Measurements from ENCODE around the gene TTC31.

The TTC31 gene

DNA sequence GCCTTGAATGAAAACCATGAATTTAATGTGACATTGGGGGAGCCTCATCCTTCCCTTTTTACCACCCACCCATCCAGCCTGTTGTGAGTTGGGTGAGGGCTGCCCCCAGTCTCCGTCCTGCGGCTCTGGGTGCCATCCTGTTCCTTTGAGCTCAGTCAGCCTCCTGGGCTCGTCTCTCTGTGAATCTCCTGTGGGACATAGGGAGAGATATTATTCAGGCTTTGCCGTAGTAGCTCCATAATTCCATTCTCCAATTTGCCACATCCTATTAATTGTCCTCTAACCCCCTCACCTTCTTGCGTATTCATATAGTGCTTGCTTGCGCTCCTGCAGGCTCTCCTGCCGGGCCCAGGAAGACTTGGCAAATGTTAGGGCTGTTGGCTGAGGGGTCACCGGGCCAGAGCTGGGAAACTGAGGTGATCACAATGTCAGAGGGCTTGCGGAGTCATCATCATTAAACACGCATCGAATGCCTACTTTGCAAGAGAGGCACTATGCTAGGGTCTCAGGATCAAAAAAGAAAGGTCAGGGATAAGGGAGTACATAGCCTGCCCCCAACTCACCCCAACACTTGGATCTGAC is 43.9 kb downstream of the TTC31 start:
- DNase-seq (ENCODE audit: low read depth) = no peak

DNA sequence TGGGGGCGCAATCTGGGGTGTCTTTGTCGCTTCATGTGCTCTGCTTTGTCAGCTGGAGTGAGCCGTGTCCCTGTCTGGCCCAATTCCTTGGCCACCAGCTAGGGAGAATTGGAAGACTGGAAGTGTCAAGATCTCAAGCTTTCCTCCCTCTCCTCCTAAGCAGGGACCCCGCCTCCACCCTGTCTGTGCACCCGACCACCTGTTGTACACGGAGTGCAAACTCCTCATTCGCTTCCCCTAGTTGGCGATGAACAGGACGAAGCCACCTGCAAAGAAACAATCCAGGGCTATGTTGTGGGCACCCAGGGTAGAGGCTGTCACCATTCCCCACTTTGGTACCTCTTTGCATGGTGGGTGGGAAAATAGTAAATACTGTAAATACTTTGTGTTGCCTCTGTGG is 44.9 kb downstream of the TTC31 start:
- DNase-seq (ENCODE audit: low read depth) = no peak

DNA sequence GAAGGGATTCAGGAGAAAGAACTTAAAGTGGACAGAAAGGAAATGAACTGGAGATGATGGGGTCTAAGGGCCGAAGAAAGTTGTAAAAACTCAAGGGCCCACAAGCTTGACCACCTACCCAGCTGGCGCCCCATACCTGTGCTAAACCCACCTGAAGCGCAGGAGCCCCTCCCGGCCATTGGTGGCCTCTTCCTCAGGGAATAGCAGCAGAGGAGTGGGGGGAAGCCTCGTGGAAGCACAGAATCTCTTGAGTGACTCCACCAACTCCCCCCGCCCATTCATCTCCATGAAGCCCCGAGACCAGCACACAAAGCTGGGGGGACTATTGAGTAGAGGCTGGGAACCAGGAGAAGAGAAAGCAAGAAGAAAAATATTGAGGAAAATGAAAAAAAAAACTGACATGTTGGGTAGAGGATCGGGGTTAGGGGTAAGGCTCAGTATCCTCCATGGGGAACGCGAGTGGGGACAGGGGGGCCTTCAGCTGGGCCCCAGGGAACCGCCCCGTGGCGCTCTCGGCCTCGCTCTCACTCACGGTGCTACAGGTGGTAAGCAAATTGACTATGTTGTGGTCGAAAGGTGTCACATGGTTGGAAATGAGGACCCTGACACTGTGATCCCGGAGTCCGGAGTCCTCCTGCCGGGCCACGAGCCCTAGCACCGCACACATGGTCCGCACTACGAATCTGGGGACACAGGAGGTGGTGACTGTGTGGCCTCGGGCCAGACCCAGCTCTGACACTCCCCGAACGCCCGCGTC is 45.9 kb downstream of the TTC31 start:
- no peak for DNase-seq (ENCODE audit: low read depth)

DNA sequence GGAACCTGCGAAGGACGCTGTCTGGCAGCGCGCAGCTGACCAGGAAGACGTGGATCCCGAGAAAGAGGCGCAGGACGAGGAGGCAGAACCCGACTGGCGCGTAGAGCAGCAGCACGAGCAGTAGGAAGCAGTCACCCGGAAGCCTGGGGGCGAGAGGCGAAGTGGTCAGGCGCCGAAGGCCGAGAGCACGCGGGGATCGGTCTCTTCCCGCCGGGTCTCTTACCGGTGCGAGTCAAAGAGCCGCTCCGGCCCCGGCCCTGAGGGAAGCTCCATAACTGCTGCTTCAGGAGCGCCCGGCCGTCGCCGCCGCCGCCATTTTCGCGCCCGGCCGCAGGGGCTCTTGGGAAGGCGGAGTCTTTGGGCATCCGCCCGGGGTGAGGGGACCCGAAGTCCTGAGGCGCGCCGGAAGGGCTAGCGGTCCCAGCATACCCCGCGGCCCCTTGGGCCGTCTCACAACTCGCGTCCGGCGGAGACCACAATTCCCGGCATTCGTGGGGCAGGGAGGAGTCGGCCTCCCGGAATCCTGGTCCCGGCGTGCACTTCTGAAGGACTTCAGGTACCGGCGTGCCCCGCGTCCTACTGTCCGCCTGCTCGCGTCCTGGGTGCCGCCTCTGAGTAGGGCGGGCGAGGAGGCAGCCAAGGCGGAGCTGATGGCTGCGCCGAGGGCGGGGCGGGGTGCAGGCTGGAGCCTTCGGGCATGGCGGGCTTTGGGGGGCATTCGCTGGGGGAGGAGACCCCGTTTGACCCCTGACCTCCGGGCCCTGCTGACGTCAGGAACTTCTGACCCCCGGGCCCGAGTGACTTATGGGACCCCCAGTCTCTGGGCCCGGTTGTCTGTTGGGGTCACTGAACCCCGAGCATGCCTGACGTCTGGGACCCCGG is 46.7 kb downstream of the TTC31 start, which contains the start of the genes AUP1 and HTRA2:
TSS of gene AUP1 (minus strand) at position 350 of the 882 bp plus-strand sequence. CDS start at position 273, 77 bp downstream.
TSS of gene HTRA2 (plus strand) at position 577 of the 882 bp plus-strand sequence. CDS start at position 651, 74 bp downstream.
- DNase-seq (ENCODE audit: low read depth) = peak; percentile 99

DNA sequence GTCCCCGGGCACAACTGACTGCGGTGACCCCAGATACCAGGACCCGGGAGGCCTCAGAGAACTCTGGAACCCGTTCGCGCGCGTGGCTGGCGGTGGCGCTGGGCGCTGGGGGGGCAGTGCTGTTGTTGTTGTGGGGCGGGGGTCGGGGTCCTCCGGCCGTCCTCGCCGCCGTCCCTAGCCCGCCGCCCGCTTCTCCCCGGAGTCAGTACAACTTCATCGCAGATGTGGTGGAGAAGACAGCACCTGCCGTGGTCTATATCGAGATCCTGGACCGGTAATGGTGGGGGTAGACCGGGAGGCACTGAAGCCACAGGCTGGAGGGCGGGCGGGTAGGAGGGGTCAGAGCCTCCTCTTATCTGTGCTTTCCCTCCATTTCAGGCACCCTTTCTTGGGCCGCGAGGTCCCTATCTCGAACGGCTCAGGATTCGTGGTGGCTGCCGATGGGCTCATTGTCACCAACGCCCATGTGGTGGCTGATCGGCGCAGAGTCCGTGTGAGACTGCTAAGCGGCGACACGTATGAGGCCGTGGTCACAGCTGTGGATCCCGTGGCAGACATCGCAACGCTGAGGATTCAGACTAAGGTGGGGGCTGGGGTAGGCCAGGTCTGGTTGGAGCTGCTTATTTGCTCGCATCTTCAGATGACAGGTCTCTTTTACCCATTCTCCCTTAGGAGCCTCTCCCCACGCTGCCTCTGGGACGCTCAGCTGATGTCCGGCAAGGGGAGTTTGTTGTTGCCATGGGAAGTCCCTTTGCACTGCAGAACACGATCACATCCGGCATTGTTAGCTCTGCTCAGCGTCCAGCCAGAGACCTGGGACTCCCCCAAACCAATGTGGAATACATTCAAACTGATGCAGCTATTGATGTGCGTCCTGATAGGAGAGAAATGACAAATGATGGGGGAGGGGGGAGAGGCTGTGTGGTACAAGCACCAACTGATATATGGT is 47.6 kb downstream of the TTC31 start:
- DNase-seq (ENCODE audit: low read depth) = no peak

DNA sequence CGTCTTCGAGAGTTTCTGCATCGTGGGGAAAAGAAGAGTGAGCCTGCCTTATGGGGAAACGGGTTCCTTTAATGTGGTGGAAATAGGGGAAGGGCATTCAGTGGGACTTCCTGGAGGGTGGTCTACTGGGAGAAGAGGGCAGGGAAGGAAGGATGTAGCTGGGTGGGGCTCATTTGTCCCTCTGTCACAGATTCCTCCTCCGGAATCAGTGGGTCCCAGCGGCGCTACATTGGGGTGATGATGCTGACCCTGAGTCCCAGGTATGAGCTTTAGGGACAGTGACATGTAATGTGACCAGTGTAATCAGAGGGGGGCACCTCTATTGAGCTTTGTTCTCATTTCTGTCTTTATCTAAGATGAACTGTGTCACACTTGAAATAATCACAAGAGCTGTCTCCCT is 48.8 kb downstream of the TTC31 start:
- no peak for DNase-seq (ENCODE audit: low read depth)

DNA sequence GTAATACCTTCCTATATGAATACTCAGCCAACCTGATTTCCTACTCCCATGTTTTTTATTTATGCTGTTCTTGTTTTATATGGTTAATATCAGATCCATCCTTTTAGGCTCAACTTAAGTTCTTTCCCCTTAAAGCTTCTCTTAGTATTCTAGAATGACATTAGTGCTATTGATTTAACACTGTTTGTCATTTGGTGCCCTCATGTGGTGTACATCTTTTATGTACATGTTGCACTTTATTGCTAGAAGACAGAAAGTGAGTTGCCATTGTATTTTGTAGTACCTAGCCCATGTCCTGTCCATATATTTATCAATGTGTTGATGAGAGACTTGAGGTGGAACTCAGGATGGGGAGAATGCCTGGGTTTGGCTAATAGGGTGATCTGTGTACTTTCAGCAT is 49.3 kb downstream of the TTC31 start:
- no peak for DNase-seq (ENCODE audit: low read depth)

DNA sequence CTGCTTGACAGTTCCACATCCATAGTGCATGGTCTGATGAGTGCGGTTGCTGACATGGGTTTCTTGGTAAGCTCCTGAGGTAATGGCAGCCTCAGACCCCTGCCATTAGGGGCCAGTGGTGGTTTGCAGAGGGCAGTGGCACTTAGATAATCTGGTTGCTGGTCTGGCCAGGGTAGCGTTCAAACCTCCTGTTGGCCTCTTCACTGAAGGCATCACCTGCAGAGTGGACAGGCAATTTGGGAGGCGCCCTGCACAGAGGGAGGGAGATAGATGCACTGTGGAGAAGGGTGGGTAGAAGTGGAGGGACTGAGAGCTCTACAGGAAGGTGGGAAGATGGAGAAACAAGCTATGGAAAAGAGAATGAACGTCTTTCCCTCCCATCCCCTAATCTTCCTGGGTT is 50.6 kb downstream of the TTC31 start:
- no peak for DNase-seq (ENCODE audit: low read depth)

DNA sequence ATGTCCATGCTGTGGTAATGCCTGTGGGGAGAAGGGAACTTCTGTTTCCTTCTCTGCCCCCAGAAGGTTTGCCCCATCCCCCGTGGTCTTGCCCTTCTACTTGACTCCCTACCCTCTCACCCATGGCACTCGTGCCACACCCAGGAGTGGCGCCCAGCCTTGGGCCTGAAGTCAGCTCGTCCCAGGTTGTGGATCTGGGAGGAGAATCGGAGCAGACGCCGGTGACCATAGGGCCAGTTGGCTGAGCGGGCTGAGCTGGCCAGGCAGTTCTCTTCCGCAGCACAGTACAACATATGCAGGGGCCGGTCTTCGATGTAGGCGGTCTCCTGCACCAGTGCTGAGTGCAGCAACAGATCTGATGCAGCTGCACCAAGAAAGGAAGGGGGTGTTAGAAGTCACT is 51.5 kb downstream of the TTC31 start:
- no peak for DNase-seq (ENCODE audit: low read depth)

DNA sequence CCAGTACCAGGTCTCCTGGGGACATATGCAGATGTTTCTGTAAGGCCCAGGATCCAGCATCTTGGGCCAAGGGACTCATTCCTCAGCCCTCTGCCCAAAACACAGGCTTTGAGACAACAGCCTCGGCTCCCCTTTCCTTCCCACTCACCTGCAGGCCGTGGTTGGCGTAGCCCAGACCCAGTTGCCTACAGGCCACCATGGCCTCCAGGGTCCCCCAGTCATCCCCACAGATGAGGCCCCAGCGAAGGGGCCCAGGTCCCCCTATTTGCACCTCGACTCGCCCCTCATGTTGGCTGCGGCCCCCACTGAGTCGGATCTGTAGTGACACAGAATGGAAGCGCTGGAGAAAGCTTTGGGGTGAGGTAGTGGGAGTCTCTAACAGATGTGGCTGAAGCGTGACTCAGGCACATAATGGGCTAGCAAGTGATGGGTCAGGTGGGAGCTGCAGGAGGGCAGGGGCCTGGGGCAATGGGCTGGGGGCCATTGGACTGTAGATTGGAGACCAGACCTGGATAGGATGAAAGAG is 52.6 kb downstream of the TTC31 start:
- no peak for DNase-seq (ENCODE audit: low read depth)

DNA sequence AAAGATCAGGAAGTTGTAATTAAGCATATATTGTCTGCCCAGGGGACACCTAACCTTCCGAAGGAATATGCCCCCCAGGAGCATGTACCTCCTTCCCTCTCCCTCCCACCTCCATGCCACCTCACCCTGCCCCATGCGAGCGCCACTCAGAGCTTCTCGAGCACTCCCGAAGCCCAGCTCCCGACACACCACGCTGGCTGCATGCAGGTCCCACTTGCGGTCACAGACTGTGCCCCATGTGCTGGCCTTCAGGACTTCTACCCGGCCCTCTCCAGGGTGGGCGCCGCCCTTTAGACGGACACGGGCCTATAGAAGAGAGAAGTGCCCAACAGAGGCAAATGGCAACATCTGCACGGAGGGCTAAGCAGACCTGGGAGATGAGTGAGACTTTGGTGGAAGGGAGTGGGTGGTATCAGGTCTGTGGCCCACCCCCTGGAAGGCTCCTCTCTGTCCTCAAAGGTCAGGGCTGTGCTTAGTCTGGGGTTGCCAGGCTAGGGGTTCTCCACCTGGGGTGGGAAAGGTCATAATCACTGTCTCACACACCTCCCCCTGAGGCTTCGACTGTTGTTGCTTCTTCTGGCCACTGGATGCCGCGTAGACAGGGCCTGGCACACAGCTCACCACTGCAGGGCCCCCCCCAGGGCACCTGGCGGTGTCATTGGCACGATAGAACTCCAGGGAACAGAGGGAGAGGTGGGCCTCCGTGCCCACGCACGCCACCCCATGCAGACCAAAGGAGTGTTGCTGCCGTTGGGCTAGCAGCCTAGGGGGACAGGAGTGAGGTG is 53.5 kb downstream of the TTC31 start:
- DNase-seq (ENCODE audit: low read depth) = no peak

DNA sequence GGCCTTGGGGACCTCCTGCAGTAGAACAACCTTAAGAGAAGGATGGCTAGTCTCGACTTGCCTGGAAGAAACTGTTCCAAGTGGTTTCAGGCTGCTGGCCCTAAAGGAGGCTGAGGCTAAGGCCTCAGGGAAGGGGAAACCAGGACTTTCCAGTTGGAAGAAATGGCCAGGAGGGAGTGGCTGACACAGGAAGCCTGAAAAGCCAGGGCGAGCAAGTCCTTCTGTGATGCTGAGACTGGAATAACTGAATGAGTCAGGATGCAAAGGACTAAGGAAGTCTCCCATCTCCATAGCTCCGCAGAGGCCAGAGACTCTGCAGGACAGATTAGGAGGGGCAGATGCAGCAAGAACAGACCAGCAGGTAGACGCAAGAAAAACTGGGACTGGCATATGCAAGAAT is 54.3 kb downstream of the TTC31 start:
- no peak for DNase-seq (ENCODE audit: low read depth)

DNA sequence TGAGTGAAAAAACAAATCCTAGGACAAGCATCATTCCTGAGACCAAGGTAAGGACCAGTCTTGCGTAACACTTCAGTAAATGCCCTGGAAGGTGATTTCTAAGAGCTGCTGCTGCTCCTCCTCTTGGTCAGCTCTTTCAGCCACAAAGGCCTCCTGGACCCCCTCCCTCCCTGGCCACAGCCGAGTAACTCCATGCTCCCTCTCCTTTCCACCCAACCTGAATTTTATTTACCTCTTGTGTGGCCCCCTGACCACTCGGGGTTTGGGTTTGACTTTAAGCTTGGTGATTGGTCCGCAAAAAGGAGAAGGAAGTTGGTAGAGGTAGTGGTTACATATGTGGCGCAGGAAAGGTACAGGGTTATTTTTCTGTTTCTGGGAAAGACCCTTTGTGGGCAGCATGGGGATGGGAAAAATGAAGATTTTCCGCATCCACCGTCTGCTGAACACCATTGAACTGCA is 56.0 kb downstream of the TTC31 start:
- no peak for DNase-seq (ENCODE audit: low read depth)

DNA sequence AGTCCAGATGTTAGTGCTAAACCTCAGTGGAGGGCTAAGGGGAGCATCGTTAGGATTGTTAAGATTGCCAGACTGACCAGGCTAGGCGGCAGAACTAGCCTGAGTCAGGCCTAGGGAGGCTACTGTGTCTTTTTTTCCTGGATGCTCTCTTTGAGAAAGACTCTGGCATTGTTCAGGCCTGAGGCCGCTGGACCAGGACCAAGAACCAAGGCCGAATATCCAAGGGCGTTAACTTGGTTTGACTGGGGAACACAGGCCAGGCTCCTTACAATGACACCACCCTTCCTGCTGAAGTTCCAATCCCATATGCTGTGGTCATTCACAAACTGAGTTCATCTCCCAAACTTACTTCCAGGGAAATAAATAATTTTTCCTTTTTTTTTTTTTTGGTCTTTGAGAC is 57.4 kb downstream of the TTC31 start:
- DNase-seq (ENCODE audit: low read depth) = no peak

DNA sequence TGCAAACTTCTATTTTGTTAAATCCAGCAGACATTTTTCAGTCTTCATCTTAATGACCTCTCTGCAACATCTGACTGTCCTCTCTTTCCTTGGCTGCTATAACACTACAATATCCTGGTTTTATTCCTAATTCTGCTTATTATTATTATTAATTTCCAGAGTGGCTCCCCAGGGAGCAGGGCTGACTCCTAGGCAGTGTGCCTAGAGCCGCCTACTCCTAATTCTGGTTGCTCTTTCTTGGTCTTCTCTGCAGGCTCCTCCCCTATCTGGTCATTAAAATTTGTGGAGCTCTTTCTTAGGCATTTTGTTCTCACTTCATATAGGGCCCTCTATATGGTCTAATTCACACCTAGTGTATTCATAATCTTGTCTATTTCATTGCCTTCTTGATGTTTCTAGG is 60.1 kb downstream of the TTC31 start:
- no peak for DNase-seq (ENCODE audit: low read depth)
